ENCODE results near the gene USPL1. TPM values are rescaled to one million over a fixed set of nuclear protein-coding genes. Genes with fewer than 3 reads are reported as not detected.

Gene USPL1
- polyA plus RNA-seq, 1 donor from 2014 or later = 26.1 TPM

DNA sequence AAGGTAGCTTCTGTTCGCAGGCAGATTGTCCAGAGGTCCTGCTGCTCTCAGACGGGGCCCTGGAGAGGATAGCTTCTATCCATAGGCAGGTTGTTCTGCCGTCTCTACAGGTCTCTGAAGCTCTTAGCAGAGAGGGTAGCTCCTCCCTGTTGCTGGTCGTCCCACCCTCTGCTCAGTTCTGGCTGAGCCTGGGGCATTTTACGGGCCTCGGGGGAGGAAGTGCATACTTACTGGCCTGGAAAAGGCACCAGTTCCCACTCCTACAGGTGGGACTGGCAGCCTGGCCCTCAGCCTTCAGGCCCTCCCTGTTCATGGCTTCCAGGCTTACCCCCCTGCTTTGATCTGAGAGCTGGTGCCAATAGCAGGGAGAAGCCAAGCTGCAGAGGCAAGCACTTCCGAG lies 42.3 kb downstream of the USPL1 start:
- Mint-ChIP-seq H3K36me3 (peaks cover 16% of the 10 kb centered on the region), H3K27me3 (no peaks in the 10 kb centered on the region), H3K4me3 (peak overlapping the region in 3 of 4 donors; percentile 74 to 88 (median 85)), H3K9me3 (peaks cover 0 to 4% (median 3%) of the 10 kb centered on the region in 3 donors), H3K4me1 (peaks cover 12 to 26% (median 25%) of the 10 kb centered on the region in 3 donors), H3K27ac (peak overlapping the region; percentile 87 to 95 (median 91))

DNA sequence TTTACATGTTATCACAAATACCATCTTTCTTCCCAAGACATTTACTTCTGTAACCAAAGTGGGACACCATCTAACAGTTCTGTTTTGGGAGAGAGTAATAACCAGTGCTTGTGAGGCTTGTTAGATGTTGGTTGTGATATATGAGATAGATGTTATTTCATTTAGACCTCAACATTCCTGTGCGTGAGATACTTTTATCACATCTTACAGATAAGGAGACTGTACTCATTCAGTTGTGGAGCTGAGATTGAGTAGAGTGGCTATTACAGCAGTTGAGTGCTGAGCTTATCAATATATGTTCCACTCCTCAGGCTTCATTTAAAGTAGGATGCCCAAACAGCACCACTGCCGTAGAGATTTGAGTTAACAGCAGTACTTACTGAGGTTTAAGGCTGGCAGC lies 43.1 kb downstream of the USPL1 start:
- Mint-ChIP-seq H3K4me3 (no peak overlapping the region), H3K9me3 (peaks cover 0 to 4% (median 3%) of the 10 kb centered on the region in 3 donors), H3K27me3 (no peaks in the 10 kb centered on the region), H3K27ac (peak overlapping the region in 1 of 3 donors; percentile 91), H3K36me3 (peaks cover 16% of the 10 kb centered on the region), H3K4me1 (peaks cover 12 to 26% (median 25%) of the 10 kb centered on the region in 3 donors)

DNA sequence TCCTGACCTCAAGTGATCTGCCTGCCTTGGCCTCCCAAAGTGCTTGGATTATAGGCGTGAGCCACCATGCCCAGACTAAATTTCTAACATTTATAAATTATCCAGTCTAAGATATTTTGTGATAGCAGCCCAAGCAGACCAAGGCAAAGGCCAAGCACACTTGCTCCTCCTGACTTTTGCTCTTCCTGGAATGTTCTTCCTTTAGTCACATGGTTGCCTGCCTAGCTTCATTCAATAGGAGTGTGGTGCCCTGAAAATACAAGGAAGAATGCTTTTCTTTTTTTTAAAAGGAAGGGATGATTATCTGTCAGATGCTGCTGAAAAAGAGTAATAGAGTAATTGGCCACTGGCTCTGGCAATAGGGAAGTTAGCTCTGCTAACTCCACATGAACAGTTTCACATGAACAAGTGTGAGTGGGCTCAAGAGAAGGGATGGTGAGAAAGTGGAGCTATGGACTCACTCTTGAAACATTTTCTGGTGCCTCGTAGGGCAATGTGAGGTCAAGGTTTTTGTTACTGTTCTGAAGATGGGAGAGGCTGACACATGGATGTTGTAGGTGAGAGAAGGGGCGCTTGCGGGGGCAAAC lies 47.1 kb downstream of the USPL1 start:
- Mint-ChIP-seq H3K27me3 (no peaks in the 10 kb centered on the region), H3K27ac (no peak overlapping the region), H3K9me3 (no peaks in the 10 kb centered on the region), H3K36me3 (no peaks in the 10 kb centered on the region), H3K4me1 (peaks cover 10 to 16% (median 13%) of the 10 kb centered on the region in 3 donors), H3K4me3 (no peak overlapping the region)

- Mint-ChIP-seq H3K4me3 (no peak overlapping the region), H3K9me3 (no peaks in the 10 kb centered on the region), H3K27me3 (no peaks in the 10 kb centered on the region), H3K27ac (no peak overlapping the region), H3K4me1 (peaks cover 9 to 16% (median 12%) of the 10 kb centered on the region in 3 donors), H3K36me3 (no peaks in the 10 kb centered on the region)
These were observed 47.9 kb downstream of the USPL1 start for GRCh38 chr13:30665638-30666037.

DNA sequence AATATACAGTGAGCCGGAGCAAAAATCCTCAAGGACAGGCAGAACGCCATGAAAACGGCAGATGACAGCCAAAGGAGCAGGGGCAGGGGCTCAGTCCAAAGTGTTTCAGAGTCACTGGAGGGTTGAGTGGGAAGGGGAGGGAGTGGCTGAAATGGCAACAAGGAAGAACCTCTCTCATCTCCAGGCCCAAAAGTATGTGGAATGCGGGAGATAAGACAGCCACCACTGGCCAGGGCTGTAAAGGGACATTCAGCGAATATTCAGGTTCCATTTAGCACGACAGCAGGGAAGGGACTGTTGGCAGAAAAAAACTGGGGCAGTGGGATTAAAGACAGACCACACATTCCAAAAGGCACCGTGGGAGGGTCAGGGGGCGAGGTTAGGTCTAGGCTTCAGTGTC lies 48.4 kb downstream of the USPL1 start:
- no peaks in the 10 kb centered on the region for H3K36me3 Mint-ChIP-seq
- H3K4me1 Mint-ChIP-seq = peaks cover 13 to 16% (median 16%) of the 10 kb centered on the region in 3 donors
- H3K27ac Mint-ChIP-seq = peak overlapping the region in 2 of 3 donors; percentile 24 to 55
- no peaks in the 10 kb centered on the region for H3K9me3 Mint-ChIP-seq
- H3K27me3 Mint-ChIP-seq = no peaks in the 10 kb centered on the region
- no peak overlapping the region for H3K4me3 Mint-ChIP-seq

- Mint-ChIP-seq H3K4me1 (peaks cover 10 to 19% (median 14%) of the 10 kb centered on the region in 3 donors), H3K27ac (peak overlapping the region in 1 of 3 donors; percentile 55), H3K27me3 (no peaks in the 10 kb centered on the region), H3K9me3 (no peaks in the 10 kb centered on the region), H3K36me3 (no peaks in the 10 kb centered on the region), H3K4me3 (no peak overlapping the region)
These were observed 49.3 kb downstream of the USPL1 start for GRCh38 chr13:30667014-30667413.

- no peaks in the 10 kb centered on the region for H3K36me3 Mint-ChIP-seq
- H3K27ac Mint-ChIP-seq = peak overlapping the region in 2 of 3 donors; percentile 41 to 55
- no peak overlapping the region for H3K4me3 Mint-ChIP-seq
- H3K4me1 Mint-ChIP-seq = peaks cover 5 to 14% (median 12%) of the 10 kb centered on the region in 3 donors
- H3K27me3 Mint-ChIP-seq = no peaks in the 10 kb centered on the region
- H3K9me3 Mint-ChIP-seq = no peaks in the 10 kb centered on the region
These were observed 50.6 kb downstream of the USPL1 start for GRCh38 chr13:30668312-30668711.

GRCh38 chr13:30671271-30671815 lies 53.6 kb downstream of the USPL1 start:
- Mint-ChIP-seq H3K4me1 (peaks cover 19 to 25% (median 23%) of the 10 kb centered on the region in 3 donors), H3K27me3 (peaks cover 4% of the 10 kb centered on the region)

DNA sequence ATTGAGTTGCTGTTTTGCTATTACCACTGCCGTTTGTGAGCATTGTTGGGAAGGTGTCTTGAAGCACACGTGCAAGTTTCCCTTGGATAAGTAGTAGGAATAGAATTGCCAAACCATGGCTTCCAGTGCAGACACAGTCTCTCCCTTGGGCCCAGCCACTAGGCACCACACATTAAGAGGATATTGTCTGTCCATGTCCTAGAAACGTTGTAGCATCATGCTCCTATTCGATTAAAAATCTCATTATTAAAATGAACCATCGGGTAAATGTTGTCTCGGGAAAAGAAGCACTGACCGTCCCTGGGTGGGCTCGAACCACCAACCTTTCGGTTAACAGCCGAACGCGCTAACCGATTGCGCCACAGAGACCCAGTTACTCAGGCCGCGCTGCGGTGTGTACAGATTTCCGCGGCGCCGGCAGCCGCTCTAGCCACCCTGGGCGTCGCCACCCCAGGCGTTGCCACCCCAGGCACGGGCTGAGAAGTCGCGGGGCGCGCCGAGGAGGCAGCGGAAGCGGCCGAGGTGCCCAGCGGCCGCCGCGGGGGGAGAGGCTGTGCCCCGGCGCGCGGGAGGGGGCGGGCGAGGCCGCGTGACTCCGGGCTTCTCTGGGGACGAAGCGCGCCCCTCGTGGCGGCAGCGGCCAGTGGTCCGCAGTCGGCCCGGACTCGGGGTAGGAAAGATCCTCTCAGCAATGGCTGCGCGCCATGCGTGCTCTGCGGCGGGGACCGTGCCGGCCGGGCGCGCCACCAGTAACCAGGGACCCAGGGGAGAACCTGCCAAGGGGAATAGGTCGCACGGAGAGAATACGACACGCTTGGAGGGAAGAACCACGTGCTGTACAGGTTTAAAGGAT lies 56.2 kb downstream of the USPL1 start:
- Mint-ChIP-seq H3K4me3 (peak overlapping the region; percentile 86 to 97 (median 95)), H3K27me3 (peaks cover 4% of the 10 kb centered on the region), H3K36me3 (no peaks in the 10 kb centered on the region), H3K27ac (peak overlapping the region; percentile 94 to 99 (median 99)), H3K9me3 (no peaks in the 10 kb centered on the region), H3K4me1 (peaks cover 22 to 23% (median 22%) of the 10 kb centered on the region in 3 donors)

More at GRCh38 chr13:30671271-30671815, 53.6 kb downstream of the USPL1 start:
- Mint-ChIP-seq H3K27ac (peak overlapping the region; percentile 54 to 94 (median 63)), H3K9me3 (no peaks in the 10 kb centered on the region), H3K4me3 (peak overlapping the region in 2 of 4 donors; percentile 25 to 57), H3K36me3 (no peaks in the 10 kb centered on the region)

DNA sequence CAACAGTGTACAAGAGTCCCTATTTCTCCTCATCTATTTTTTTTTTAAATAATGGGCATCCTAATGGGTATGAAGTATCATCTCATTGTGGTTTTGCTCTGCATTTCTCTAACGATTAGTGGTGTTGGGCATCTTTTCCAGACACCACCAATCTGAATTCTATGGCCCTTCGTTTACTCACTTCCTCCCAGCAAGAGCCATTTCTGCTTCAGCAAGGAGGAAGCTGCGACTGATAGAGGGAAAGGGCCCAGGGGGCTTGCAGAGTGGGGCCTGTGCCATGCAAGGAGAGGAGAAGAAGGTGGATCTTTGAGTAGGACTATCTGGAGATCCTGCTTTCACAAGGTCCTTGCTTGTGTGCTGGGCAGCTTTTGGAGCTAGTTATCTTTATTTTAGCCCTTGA lies 58.0 kb downstream of the USPL1 start:
- H3K27ac Mint-ChIP-seq = peak overlapping the region in 2 of 3 donors; percentile 67 to 94
- peaks cover 28 to 31% (median 29%) of the 10 kb centered on the region in 3 donors for H3K4me1 Mint-ChIP-seq
- no peaks in the 10 kb centered on the region for H3K36me3 Mint-ChIP-seq
- H3K4me3 Mint-ChIP-seq = peak overlapping the region in 2 of 4 donors; percentile 3 to 72
- H3K27me3 Mint-ChIP-seq = peaks cover 4% of the 10 kb centered on the region
- no peaks in the 10 kb centered on the region for H3K9me3 Mint-ChIP-seq

DNA sequence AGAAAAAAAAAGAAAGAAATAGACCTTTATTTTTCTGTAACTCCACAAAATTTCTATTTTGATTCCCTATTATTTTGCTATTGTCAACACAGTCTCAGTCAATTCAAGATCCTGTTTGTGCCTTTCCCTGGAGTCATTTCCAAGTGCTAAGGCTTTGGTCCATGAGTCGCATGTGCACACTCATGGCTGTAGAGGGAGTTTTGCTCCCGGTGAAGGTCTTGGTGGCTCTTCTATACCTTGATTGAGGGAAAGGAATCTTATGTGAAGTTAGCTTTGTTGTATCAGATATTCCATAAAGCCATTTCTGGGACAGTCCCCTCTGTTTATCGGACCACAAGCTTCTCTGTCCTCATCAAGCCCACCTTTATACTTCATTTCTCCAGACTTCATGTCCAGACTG lies 59.0 kb downstream of the USPL1 start:
- peak overlapping the region in 1 of 4 donors; percentile 83 for H3K4me3 Mint-ChIP-seq
- H3K9me3 Mint-ChIP-seq = no peaks in the 10 kb centered on the region
- H3K4me1 Mint-ChIP-seq = peaks cover 20 to 25% (median 24%) of the 10 kb centered on the region in 3 donors
- no peaks in the 10 kb centered on the region for H3K36me3 Mint-ChIP-seq
- peaks cover 4% of the 10 kb centered on the region for H3K27me3 Mint-ChIP-seq
- H3K27ac Mint-ChIP-seq = peak overlapping the region in 1 of 3 donors; percentile 94

- Mint-ChIP-seq H3K36me3 (no peaks in the 10 kb centered on the region), H3K27me3 (no peaks in the 10 kb centered on the region), H3K27ac (peak overlapping the region in 1 of 3 donors; percentile 59), H3K9me3 (peaks cover 0 to 1% (median 0%) of the 10 kb centered on the region in 3 donors), H3K4me1 (peaks cover 13 to 16% (median 14%) of the 10 kb centered on the region in 3 donors), H3K4me3 (peak overlapping the region in 2 of 4 donors; percentile 10 to 39)
These were observed 62.0 kb downstream of the USPL1 start for GRCh38 chr13:30679483-30680330.

- Mint-ChIP-seq H3K27ac (peak overlapping the region in 1 of 3 donors; percentile 33), H3K4me1 (peaks cover 6 to 11% (median 9%) of the 10 kb centered on the region in 3 donors), H3K4me3 (no peak overlapping the region), H3K36me3 (peaks cover 3% of the 10 kb centered on the region), H3K9me3 (peaks cover 0 to 1% (median 0%) of the 10 kb centered on the region in 3 donors), H3K27me3 (peaks cover 3% of the 10 kb centered on the region)
These were observed 64.1 kb downstream of the USPL1 start for GRCh38 chr13:30681843-30682242.

DNA sequence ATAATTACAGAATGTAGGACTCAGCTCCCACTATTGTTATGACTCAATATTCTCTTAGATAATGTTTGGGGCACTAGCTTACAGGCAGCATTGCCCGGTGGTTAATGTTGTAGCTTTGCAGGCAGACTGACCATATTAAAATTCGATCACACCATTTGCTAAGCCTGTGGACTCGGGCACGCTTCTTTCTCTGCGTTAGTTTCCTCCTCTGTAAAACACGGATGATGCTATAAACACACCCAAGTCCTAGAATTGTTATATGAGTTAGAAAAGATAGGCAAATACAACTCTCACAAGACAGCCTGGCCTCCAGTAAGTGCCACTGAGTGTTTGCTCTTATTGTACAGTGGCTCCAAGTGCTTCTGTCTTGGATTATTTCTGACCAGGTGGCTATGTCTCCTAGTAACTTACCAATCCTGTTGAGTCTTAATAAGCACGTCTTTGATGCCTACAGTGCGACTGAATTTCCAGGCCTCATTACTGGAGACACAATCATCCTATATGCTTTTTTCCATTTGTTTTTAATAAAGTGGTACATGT lies 67.7 kb downstream of the USPL1 start:
- H3K27me3 Mint-ChIP-seq = peaks cover 3% of the 10 kb centered on the region
- H3K4me1 Mint-ChIP-seq = peaks cover 10 to 14% (median 14%) of the 10 kb centered on the region in 3 donors
- no peak overlapping the region for H3K4me3 Mint-ChIP-seq
- H3K9me3 Mint-ChIP-seq = peaks cover 0 to 4% (median 0%) of the 10 kb centered on the region in 3 donors
- H3K36me3 Mint-ChIP-seq = peaks cover 3% of the 10 kb centered on the region
- no peak overlapping the region for H3K27ac Mint-ChIP-seq
